ENCODE data around the gene AOC2.

AOC2 gene

DNA sequence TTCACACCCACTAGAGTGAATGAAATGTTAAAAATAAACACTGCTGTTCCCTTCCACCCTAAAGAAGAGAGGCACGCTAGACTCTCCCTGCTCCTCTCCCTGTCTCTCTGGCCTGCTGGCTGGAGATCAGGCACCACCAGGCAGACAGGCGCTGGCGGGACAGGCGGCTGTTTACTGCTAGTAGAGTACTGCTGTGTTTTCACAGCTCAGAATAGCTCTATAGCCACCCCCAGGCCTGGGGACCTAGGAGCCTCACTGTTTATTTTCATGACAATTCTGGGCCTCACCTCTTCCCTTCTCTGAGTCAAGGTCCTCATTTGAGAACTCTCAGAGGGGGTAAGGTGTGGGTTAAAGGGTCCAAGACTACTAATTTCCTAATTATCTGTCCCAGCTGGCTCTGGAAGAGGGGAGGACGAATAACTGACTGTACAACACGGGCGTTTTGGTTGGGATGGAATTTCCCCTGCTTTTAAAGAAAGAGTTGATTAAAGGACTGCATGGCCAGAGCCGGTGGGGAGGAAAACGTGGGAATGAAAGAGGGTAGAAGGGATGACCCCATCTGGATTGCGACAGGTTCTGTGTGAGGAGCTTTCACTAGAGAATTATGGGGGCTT, 47.3 kb downstream of the AOC2 start:
- no peak for DNase-seq (ENCODE audit: low spot score)
- Histone ChIP-seq H3K27me3 (ENCODE audit: insufficient read depth, poor library complexity, severe bottlenecking) (no peaks in the 10 kb centered on the region), H3K4me1 (ENCODE audit: insufficient read depth, poor library complexity, severe bottlenecking) (no peaks in the 10 kb centered on the region), H3K9me3 (ENCODE audit: severe bottlenecking) (no peaks in the 10 kb centered on the region), H3K36me3 (ENCODE audit: low read depth) (no peaks in the 10 kb centered on the region), H3K4me3 (ENCODE audit: severe bottlenecking) (no peak overlapping the region), H3K27ac (ENCODE audit: poor library complexity, severe bottlenecking) (no peak overlapping the region)
- TF ChIP-seq, protein P1, sequence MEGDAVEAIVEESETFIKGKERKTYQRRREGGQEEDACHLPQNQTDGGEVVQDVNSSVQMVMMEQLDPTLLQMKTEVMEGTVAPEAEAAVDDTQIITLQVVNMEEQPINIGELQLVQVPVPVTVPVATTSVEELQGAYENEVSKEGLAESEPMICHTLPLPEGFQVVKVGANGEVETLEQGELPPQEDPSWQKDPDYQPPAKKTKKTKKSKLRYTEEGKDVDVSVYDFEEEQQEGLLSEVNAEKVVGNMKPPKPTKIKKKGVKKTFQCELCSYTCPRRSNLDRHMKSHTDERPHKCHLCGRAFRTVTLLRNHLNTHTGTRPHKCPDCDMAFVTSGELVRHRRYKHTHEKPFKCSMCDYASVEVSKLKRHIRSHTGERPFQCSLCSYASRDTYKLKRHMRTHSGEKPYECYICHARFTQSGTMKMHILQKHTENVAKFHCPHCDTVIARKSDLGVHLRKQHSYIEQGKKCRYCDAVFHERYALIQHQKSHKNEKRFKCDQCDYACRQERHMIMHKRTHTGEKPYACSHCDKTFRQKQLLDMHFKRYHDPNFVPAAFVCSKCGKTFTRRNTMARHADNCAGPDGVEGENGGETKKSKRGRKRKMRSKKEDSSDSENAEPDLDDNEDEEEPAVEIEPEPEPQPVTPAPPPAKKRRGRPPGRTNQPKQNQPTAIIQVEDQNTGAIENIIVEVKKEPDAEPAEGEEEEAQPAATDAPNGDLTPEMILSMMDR (IDR thresholded peaks at IDR 0.05; ENCODE audit: poor library complexity, severe bottlenecking) = no peak
- no peak for ATAC-seq (ENCODE audit: low read depth)

DNA sequence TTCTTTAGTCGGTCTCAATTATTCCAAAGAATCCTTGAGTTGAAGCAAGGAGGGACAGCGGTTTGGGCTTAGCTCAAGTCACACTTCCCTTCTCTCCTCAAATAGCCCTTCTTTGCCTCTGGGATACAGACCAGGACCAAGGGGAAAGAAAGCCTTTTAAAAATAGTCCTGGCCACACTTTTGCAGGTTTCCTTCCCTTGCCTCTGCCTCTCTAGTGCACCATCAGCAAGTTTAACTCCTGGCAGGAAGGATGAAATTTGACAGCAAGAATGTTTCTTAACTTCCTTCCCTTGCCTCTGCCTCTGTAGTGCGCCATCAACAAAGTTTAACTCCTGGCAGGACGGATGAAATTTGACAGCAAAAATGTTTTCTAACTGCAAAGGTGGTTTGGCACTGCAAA, 49.0 kb downstream of the AOC2 start:
- TF ChIP-seq, protein P1 (IDR thresholded peaks at IDR 0.05; ENCODE audit: poor library complexity, severe bottlenecking) = no peak
- ATAC-seq (ENCODE audit: low read depth) (no peak), DNase-seq (ENCODE audit: low spot score) (no peak)
- no peaks in the 10 kb centered on the region for H3K36me3 ChIP-seq (ENCODE audit: low read depth)
- H3K4me3 ChIP-seq (ENCODE audit: severe bottlenecking) = no peak overlapping the region
- no peaks in the 10 kb centered on the region for H3K4me1 ChIP-seq (ENCODE audit: insufficient read depth, poor library complexity, severe bottlenecking)
- H3K27me3 ChIP-seq (ENCODE audit: insufficient read depth, poor library complexity, severe bottlenecking) = no peaks in the 10 kb centered on the region
- H3K9me3 ChIP-seq (ENCODE audit: severe bottlenecking) = no peaks in the 10 kb centered on the region
- no peak overlapping the region for H3K27ac ChIP-seq (ENCODE audit: poor library complexity, severe bottlenecking)

DNA sequence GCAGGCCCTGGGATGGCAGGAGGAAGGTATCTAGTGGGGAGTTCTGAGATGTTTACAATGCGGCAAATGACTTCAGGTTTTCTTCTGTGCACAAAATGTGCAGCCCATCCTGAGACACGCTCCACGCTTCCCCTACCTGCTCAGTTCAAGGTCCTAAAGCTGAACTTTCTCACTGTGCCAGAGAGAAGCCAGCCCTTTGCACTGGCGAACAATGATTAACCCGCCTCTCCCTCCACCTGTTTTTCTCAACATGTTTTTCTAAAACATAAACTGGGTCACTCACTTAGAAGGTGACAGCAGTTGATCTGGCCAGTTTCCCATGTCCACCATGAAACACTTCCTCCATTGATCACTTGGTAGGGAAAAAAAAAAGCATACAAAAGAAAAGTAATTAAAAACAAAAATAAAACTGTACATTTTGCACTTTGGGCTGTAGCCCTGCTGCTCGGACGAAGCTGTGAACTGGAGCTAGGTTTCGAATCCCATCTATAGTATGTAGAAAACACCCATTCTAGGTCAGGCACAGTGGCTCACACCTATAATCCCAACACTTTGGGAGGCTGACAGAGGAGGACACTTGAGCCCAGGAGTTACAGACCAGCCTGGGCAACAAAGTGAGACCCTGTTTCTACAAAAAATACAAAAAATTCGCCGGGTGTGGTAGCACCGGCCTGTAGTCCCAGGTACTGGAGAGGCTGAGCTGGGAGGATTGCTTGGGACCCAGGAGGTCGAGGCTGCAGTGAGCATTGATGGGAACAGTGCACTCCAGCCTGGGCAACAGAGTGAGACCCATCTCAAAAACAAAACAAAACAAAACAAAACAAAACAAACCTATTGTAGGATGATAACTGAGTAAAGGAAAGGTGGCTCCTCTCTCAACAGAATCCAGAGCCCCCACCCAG, 50.2 kb downstream of the AOC2 start:
- H3K27ac ChIP-seq (ENCODE audit: poor library complexity, severe bottlenecking) = peak overlapping the region; percentile 24
- no peaks in the 10 kb centered on the region for H3K9me3 ChIP-seq (ENCODE audit: severe bottlenecking)
- TF ChIP-seq, protein P1 (IDR thresholded peaks at IDR 0.05; ENCODE audit: poor library complexity, severe bottlenecking) = no peak
- ATAC-seq (ENCODE audit: low read depth) (no peak), DNase-seq (ENCODE audit: low spot score) (no peak)
- H3K4me1 ChIP-seq (ENCODE audit: insufficient read depth, poor library complexity, severe bottlenecking) = no peaks in the 10 kb centered on the region
- H3K36me3 ChIP-seq (ENCODE audit: low read depth) = no peaks in the 10 kb centered on the region
- no peak overlapping the region for H3K4me3 ChIP-seq (ENCODE audit: severe bottlenecking)
- H3K27me3 ChIP-seq (ENCODE audit: insufficient read depth, poor library complexity, severe bottlenecking) = no peaks in the 10 kb centered on the region

DNA sequence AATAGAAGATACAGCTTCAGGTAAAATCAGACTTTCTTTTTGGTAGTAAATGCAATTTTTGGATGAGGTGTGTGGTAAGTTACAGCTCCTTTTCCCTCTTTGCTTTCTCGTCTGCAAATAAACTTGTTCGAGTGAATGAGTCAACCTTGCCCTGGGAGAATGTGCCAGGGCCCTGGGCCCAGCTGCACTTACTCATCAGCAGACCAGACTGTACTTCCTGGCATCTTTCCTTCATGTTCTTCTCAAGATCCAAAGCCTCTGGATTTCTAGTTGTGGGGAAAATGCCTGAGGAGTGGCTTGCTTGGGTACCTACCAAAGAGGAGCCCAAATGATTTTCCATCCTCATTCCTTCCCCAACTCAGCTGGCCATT, 50.8 kb downstream of the AOC2 start:
- Histone ChIP-seq H3K36me3 (ENCODE audit: low read depth) (no peaks in the 10 kb centered on the region), H3K4me1 (ENCODE audit: insufficient read depth, poor library complexity, severe bottlenecking) (no peaks in the 10 kb centered on the region), H3K4me3 (ENCODE audit: severe bottlenecking) (no peak overlapping the region), H3K27ac (ENCODE audit: poor library complexity, severe bottlenecking) (peak overlapping the region; percentile 24), H3K27me3 (ENCODE audit: insufficient read depth, poor library complexity, severe bottlenecking) (no peaks in the 10 kb centered on the region), H3K9me3 (ENCODE audit: severe bottlenecking) (no peaks in the 10 kb centered on the region)
- DNase-seq (ENCODE audit: low spot score) (no peak), ATAC-seq (ENCODE audit: low read depth) (peak; percentile 97)
- TF ChIP-seq, protein P1 (IDR thresholded peaks at IDR 0.05; ENCODE audit: poor library complexity, severe bottlenecking) = no peak
